ENCODE measurements around the gene CHCHD10. TPM values are rescaled to one million over a fixed set of nuclear protein-coding genes. Genes with fewer than 3 reads are reported as not detected.

Gene CHCHD10
- polyA plus RNA-seq, 1 experiment, result 10.1 TPM

GRCh38 chr22:23812378-23812777 is 44.6 kb upstream of the CHCHD10 start:
- ChIA-PET CTCF (interaction anchor here (0.6 to 2.7 kb wide), 3 partner anchors 37 to 75 kb away, joined by 3 to 12 read pairs (median 4); no protein-coding TSS in a partner anchor), POLR2A (interaction anchor here (0.6 kb wide), 1 partner anchor 829 kb away, joined by 3 read pairs; no protein-coding TSS in a partner anchor)
- H3K4me3 ChIP-seq (ENCODE audit: low read depth, low read length), result no peak overlapping the region
- H3K9me3 ChIP-seq (ENCODE audit: control insufficient read depth, insufficient read depth, low read length), result no peaks in the 10 kb centered on the region
- DNase-seq (ENCODE audit: low read depth, low spot score), result no peak
- no peaks in the 10 kb centered on the region for H3K27me3 ChIP-seq (ENCODE audit: control insufficient read depth, insufficient read depth, low read length)
- no peak overlapping the region for H3K27ac ChIP-seq (ENCODE audit: low read depth, low read length)
- no peak for TF ChIP-seq CTCF (IDR thresholded peaks at IDR 0.05; ENCODE audit: low read depth, low read length)

GRCh38 chr22:23806837-23807236 is 39.1 kb upstream of the CHCHD10 start:
- H3K9me3 ChIP-seq (ENCODE audit: control insufficient read depth, insufficient read depth, low read length), result no peaks in the 10 kb centered on the region
- DNase-seq (ENCODE audit: low read depth, low spot score), result no peak
- H3K4me3 ChIP-seq (ENCODE audit: low read depth, low read length), result no peak overlapping the region
- POLR2A ChIA-PET, result no interaction called here
- no peaks in the 10 kb centered on the region for H3K27me3 ChIP-seq (ENCODE audit: control insufficient read depth, insufficient read depth, low read length)
- CTCF ChIA-PET, result no interaction called here
- no peak for TF ChIP-seq CTCF (IDR thresholded peaks at IDR 0.05; ENCODE audit: low read depth, low read length)
- no peak overlapping the region for H3K27ac ChIP-seq (ENCODE audit: low read depth, low read length)

DNA sequence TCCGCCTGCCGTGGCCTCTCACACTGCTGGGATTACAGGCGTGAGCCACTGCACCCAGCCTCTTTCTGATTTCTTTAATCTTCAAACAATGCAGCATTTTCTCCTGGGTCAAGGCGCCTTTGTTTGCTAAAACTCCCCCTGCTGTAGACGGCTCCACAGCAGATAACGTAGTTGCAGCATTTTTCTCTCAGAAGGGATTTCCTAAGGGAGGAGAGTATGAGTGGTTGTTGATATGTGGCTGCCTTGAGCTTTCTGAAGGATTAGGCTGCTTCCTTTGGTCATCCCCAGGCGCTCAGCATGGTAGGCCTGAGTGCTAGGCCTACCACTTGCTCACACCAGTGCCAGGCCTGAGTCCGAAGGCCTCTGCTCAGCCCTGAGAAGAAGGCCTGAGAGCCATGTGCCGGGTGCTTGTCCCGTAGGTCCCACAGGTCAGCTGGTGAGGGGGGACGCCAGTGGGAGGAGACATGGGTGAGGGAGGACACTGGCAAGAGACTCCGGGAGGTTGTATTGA is 37.1 kb upstream of the CHCHD10 start:
- TF ChIP-seq CTCF (IDR thresholded peaks at IDR 0.05; ENCODE audit: low read depth, low read length), result no peak
- ChIA-PET POLR2A (no interaction called here), CTCF (no interaction called here)
- DNase-seq (ENCODE audit: low read depth, low spot score), result no peak
- no peak overlapping the region for H3K27ac ChIP-seq (ENCODE audit: low read depth, low read length)
- no peak overlapping the region for H3K4me3 ChIP-seq (ENCODE audit: low read depth, low read length)
- no peaks in the 10 kb centered on the region for H3K27me3 ChIP-seq (ENCODE audit: control insufficient read depth, insufficient read depth, low read length)
- H3K9me3 ChIP-seq (ENCODE audit: control insufficient read depth, insufficient read depth, low read length), result no peaks in the 10 kb centered on the region

- no peaks in the 10 kb centered on the region for H3K27me3 ChIP-seq (ENCODE audit: control insufficient read depth, insufficient read depth, low read length)
- TF ChIP-seq CTCF (IDR thresholded peaks at IDR 0.05; ENCODE audit: low read depth, low read length), result no peak
- ChIA-PET CTCF (no interaction called here), POLR2A (no interaction called here)
- no peak overlapping the region for H3K27ac ChIP-seq (ENCODE audit: low read depth, low read length)
- DNase-seq (ENCODE audit: low read depth, low spot score), result no peak
- no peaks in the 10 kb centered on the region for H3K9me3 ChIP-seq (ENCODE audit: control insufficient read depth, insufficient read depth, low read length)
- no peak overlapping the region for H3K4me3 ChIP-seq (ENCODE audit: low read depth, low read length)
These were observed 35.4 kb upstream of the CHCHD10 start for GRCh38 chr22:23803001-23803819.

GRCh38 chr22:23801886-23802377 is 34.2 kb upstream of the CHCHD10 start:
- no peak for DNase-seq (ENCODE audit: low read depth, low spot score)
- POLR2A ChIA-PET, result no interaction called here
- H3K4me3 ChIP-seq (ENCODE audit: low read depth, low read length), result no peak overlapping the region
- no peaks in the 10 kb centered on the region for H3K27me3 ChIP-seq (ENCODE audit: control insufficient read depth, insufficient read depth, low read length)
- no peak overlapping the region for H3K27ac ChIP-seq (ENCODE audit: low read depth, low read length)
- no peaks in the 10 kb centered on the region for H3K9me3 ChIP-seq (ENCODE audit: control insufficient read depth, insufficient read depth, low read length)
- CTCF ChIA-PET, result no interaction called here
- no peak for TF ChIP-seq CTCF (IDR thresholded peaks at IDR 0.05; ENCODE audit: low read depth, low read length)
